Measurements from ENCODE around the gene FAM133A. TPM values are rescaled to one million over a fixed set of nuclear protein-coding genes. Genes with fewer than 3 reads are reported as not detected.

FAM133A gene
- total and polyA plus RNA-seq, 2 experiments from 2014 or later = 0.11 to 0.20 TPM

DNA sequence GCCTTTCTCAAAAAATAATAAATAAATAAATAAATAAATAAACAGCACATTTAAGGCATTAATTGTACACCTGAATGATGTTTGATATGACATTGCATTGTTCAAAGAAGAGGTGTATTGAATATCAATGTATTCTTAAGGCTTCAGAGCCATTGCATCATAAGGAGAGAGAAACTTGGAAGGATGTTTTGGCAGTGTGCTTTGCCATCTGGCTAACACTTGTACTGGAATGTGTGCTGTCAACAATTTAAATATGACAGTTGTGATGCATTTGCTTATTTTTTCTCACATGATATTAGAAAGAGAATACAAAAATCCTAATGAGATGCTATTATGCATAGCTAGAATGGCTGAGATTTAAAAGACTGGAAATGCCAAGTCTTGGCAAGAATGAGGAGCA is 67.8 kb downstream of the FAM133A start:
- no peak overlapping the region for H3K9ac ChIP-seq
- no peaks in the 10 kb centered on the region for H3K27me3 ChIP-seq (replicated peaks; ENCODE audit: insufficient read depth)
- no peak for DNase-seq
- H3F3A ChIP-seq (ENCODE audit: insufficient read depth) = no peaks in the 10 kb centered on the region
- H3K4me2 ChIP-seq (ENCODE audit: unreplicated experiment) = no peak overlapping the region
- no peaks in the 10 kb centered on the region for H3K9me2 ChIP-seq (ENCODE audit: insufficient read depth)
- H3K4me3 ChIP-seq = no peak overlapping the region
- no peaks in the 10 kb centered on the region for H4K20me1 ChIP-seq (ENCODE audit: insufficient read depth)
- no peak overlapping the region for H2AFZ ChIP-seq
- no peaks in the 10 kb centered on the region for H3K4me1 ChIP-seq (ENCODE audit: insufficient read depth)
- no peaks in the 10 kb centered on the region for H3K9me3 ChIP-seq (ENCODE audit: low read depth)
- H3K36me3 ChIP-seq (ENCODE audit: low read depth) = no peaks in the 10 kb centered on the region
- no peak overlapping the region for H3K27ac ChIP-seq
- TF ChIP-seq EZH2phosphoT487 (IDR thresholded peaks at IDR 0.05; ENCODE audit: insufficient read depth, low read depth) (no peak), EZH2 (IDR thresholded peaks at IDR 0.05; ENCODE audit: insufficient read depth, poor library complexity, severe bottlenecking) (no peak)
- H3K79me2 ChIP-seq (ENCODE audit: insufficient read depth) = no peaks in the 10 kb centered on the region
- in situ Hi-C loops (cut with MboI) = no loop called here

GRCh38 chrX:93760163-93760562 is 86.2 kb downstream of the FAM133A start:
- in situ Hi-C loops (cut with MboI) = no loop called here
- no peaks in the 10 kb centered on the region for H3K4me1 ChIP-seq (ENCODE audit: insufficient read depth)
- 34 to 49% methylated on average over 5 of the region's 5 CpGs for WGBS, 2 experiments (ENCODE audit: low coverage in 1 of 2, low lambda C conversion rate in 2 of 2, missing lambda C conversion rate in 2 of 2)

More at GRCh38 chrX:93760163-93760562, 86.2 kb downstream of the FAM133A start:
- Histone ChIP-seq H4K20me1 (ENCODE audit: insufficient read depth) (no peaks in the 10 kb centered on the region), H3K4me3 (no peak overlapping the region), H3K27me3 (replicated peaks; ENCODE audit: insufficient read depth) (no peaks in the 10 kb centered on the region), H3K9me3 (ENCODE audit: low read depth) (no peaks in the 10 kb centered on the region), H3K9me2 (ENCODE audit: insufficient read depth) (no peaks in the 10 kb centered on the region), H3K9ac (no peak overlapping the region), H2AFZ (no peak overlapping the region), H3K27ac (no peak overlapping the region), H3F3A (ENCODE audit: insufficient read depth) (no peaks in the 10 kb centered on the region), H3K79me2 (ENCODE audit: insufficient read depth) (no peaks in the 10 kb centered on the region), H3K4me2 (ENCODE audit: unreplicated experiment) (no peak overlapping the region), H3K36me3 (ENCODE audit: low read depth) (no peaks in the 10 kb centered on the region)
- no peak for DNase-seq
- no peak for TF ChIP-seq EZH2 (IDR thresholded peaks at IDR 0.05; ENCODE audit: insufficient read depth, poor library complexity, severe bottlenecking)
- no peak for TF ChIP-seq EZH2phosphoT487 (IDR thresholded peaks at IDR 0.05; ENCODE audit: insufficient read depth, low read depth)

Other genes with a start within 250 kb of the FAM133A start
- 11.0 and 13.0 TPM in 2 replicates for gene NAP1L3, start 628 bp upstream of the FAM133A start, total RNA-seq (2014; rRNA removed; shearing (Covaris generic))
- gene NAP1L3, start 628 bp upstream of the FAM133A start, polyA plus RNA-seq (2016; fragmentation: Nextera tagmentation; extraction: Ambion mirVana) = 13.0 and 14.0 TPM in 2 replicates

Data from GM23248 (cell line).